ENCODE data around the gene LPP.

The LPP gene

DNA sequence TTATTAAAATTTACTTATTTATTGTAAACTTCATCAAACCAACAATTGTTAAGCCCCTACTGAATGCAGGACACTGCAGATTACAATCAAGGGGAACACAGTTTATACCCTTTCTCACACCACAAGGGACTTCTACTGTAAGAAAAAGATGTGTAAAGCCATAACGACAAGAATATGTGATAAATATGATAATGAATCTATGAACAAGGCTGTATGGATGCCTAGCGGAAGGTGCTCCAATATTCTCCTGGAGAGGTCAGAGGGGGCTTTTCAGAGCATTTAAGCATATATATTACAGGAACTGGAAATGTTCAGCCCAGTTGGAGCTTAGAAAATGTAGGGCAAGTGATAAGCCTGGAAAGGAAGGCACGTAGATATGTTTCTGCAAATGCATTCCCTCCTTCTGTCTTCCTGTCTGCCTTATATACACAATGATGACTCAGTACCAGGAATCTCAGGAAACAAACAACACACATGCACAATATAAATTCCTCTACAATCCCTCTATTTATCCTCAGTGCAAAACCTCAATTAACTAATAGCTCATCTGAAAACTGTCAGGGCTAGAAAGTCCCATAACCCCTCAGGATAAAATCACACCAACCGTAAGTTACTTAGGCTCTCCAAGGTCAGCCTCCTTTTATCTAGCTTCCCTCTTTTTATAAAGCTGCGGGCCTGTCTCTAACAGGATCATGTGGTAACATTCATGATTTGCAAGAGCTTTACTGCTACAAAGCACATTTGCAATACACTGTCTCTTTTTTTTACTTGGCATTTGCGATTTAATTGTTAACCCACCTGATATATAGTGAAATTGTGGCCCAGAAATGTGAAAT, 393.1 kb downstream of the LPP start:
- H3K36me3 ChIP-seq (ENCODE audit: insufficient read depth, low read length) = no peaks in the 10 kb centered on the region
- no peaks in the 10 kb centered on the region for H3K9me3 ChIP-seq (ENCODE audit: control insufficient read depth, insufficient read depth, low read length)
- H3K9ac ChIP-seq (ENCODE audit: low read depth, low read length) = no peak overlapping the region
- H3K4me1 ChIP-seq (ENCODE audit: insufficient read depth, low read length) = peaks cover 4% of the 10 kb centered on the region

DNA sequence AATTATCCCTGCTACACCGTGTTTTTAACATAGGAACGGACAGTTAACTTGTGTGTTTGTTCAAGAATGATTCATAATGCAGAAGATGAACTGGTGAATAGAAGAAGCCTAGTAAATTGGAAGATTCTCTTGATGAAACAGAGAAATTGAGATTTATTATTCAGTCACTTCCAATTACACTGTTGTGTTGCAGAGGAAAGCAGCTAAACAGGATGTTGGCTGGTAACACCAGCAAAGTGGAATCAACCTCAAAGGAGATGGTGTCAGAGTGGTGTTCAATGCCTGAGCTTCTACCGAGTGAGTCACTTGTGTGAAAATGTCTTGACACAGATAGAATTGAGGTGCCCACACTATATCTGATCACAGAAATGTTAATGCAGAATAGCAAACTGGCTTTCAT, 399.6 kb downstream of the LPP start:
- no peaks in the 10 kb centered on the region for H3K4me1 ChIP-seq (ENCODE audit: insufficient read depth, low read length)
- no peak overlapping the region for H3K9ac ChIP-seq (ENCODE audit: low read depth, low read length)
- H3K36me3 ChIP-seq (ENCODE audit: insufficient read depth, low read length) = no peaks in the 10 kb centered on the region
- H3K9me3 ChIP-seq (ENCODE audit: control insufficient read depth, insufficient read depth, low read length) = no peaks in the 10 kb centered on the region

DNA sequence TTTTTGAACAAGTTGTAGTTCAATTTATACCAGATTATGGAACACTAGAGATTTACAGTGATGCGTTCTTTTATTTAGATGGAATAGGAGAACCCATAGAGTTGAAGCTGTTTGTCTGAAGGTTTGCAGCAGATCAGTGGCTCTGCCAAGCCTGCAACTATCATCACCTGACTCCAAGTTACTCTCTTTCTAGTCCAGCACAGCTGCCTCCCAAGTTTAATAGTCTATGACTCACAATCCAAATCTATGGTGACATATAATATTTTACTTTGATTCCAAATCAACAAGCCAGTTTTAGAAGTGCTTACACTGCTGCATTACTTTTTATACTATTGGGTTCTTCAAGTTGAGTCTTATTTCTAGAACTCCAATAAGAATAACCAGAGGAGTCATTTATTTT, 400.4 kb downstream of the LPP start:
- Histone ChIP-seq H3K4me1 (ENCODE audit: insufficient read depth, low read length) (no peaks in the 10 kb centered on the region), H3K9ac (ENCODE audit: low read depth, low read length) (no peak overlapping the region), H3K36me3 (ENCODE audit: insufficient read depth, low read length) (no peaks in the 10 kb centered on the region), H3K9me3 (ENCODE audit: control insufficient read depth, insufficient read depth, low read length) (no peaks in the 10 kb centered on the region)

DNA sequence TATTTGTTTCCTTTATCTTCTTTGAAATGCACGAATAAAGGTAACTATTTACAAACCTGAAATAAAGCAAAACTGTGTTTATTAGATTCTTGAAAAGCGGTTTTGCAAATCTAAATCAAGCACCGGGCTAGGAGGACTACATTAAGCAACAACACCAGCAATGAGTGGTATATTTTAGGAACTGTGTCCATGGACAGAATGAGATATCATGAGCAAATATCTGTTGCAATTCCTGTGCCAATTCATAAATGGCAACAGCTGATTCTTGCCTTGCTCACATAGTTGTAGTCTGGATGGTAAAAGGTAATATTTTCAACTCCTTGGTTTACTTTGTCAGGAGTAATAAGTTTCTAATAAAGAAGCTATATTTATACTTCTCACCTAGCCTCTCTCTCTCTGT, 403.3 kb downstream of the LPP start:
- Histone ChIP-seq H3K4me1 (ENCODE audit: insufficient read depth, low read length) (no peaks in the 10 kb centered on the region), H3K36me3 (ENCODE audit: insufficient read depth, low read length) (no peaks in the 10 kb centered on the region), H3K9ac (ENCODE audit: low read depth, low read length) (no peak overlapping the region), H3K9me3 (ENCODE audit: control insufficient read depth, insufficient read depth, low read length) (no peaks in the 10 kb centered on the region)

DNA sequence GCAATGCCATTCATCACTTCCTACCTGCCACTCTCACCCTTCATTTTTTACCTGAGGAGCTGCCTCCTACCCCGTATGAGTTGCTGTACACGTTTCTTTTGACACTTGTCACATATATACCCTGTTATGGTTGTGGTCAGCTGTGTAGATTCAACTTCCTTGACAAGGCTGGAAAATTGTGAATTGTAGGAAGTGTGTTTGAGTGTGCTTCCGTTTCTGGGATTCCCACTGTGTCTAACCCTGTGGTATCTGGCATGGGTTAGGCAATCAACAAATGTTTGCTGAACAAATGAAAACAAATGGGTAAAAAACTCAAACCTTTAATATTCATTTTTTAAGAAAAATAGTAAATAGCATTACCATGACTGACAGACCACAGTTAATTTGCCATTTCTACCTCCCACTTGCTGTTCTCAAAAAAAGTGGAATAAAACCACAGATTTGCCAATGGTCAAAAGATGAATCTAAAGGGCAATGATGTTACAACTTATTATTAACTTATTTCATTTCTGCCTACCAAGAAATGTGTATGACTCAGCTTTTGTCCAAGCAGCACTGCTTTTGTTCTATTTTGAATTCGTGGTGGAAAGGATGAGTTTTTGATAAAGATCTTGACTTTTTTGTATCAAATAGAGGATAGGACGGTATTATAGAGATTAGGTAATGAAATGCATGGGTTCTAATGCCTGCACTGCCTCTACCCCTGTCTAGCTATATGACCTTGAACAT, 404.6 kb downstream of the LPP start:
- no peaks in the 10 kb centered on the region for H3K4me1 ChIP-seq (ENCODE audit: insufficient read depth, low read length)
- H3K9me3 ChIP-seq (ENCODE audit: control insufficient read depth, insufficient read depth, low read length) = no peaks in the 10 kb centered on the region
- H3K9ac ChIP-seq (ENCODE audit: low read depth, low read length) = no peak overlapping the region
- H3K36me3 ChIP-seq (ENCODE audit: insufficient read depth, low read length) = no peaks in the 10 kb centered on the region

DNA sequence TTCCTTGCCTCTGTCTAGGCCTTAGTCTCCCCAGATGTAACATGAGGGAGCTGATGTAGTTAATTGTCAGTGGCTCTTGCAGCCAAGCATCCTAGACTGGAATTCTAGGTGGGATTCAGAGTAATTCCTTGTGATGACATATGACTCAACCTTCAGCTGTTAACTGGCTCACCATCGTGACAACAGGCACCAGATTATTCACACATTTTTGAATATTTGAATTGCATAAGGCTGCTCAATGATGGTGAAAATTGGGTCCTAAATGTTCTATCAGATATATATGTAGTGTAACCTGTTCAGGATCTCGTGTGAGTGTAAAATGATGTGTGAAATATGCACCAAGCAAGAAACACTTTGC, 405.1 kb downstream of the LPP start:
- no peak overlapping the region for H3K9ac ChIP-seq (ENCODE audit: low read depth, low read length)
- no peaks in the 10 kb centered on the region for H3K4me1 ChIP-seq (ENCODE audit: insufficient read depth, low read length)
- H3K36me3 ChIP-seq (ENCODE audit: insufficient read depth, low read length) = no peaks in the 10 kb centered on the region
- no peaks in the 10 kb centered on the region for H3K9me3 ChIP-seq (ENCODE audit: control insufficient read depth, insufficient read depth, low read length)

DNA sequence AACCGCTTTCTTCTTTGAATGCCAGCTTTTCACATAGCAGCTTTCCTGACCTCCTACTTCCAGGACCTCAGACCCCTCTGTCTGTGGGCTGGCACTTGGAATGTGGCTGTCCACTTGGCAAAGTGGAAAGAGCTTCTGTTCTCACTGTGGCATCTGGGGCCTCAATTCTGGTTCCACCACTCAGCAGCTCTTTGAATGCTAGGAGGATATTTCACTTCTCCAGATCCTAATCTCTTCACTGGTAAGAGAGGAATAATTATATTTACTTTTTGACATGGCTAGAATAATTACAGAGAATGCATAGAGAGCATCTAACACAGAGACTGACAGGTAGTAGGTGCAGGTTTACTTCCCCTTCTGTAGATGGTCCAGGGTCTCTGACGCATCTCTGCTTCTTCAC, 405.9 kb downstream of the LPP start:
- no peaks in the 10 kb centered on the region for H3K4me1 ChIP-seq (ENCODE audit: insufficient read depth, low read length)
- H3K9ac ChIP-seq (ENCODE audit: low read depth, low read length) = no peak overlapping the region
- H3K36me3 ChIP-seq (ENCODE audit: insufficient read depth, low read length) = no peaks in the 10 kb centered on the region
- H3K9me3 ChIP-seq (ENCODE audit: control insufficient read depth, insufficient read depth, low read length) = no peaks in the 10 kb centered on the region

DNA sequence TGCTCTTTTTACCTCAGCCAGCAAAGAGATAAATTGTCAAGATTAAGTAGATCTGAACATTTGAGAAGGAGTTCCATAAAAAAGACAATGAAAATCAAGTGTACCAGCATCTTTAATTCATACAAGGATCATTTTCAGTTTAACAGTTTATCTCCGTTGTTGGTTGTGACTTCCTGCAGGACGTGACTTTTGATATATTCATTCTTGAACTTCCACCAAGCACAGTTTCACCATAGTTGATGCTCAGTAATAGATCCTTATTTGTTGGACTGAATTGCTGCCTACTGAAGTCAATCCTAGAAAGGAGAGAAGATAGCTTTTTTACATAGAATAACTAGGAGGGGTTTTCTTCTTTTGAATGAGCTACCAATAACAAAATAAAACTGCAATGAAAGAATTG, 408.2 kb downstream of the LPP start:
- Histone ChIP-seq H3K4me1 (ENCODE audit: insufficient read depth, low read length) (no peaks in the 10 kb centered on the region), H3K36me3 (ENCODE audit: insufficient read depth, low read length) (no peaks in the 10 kb centered on the region), H3K9me3 (ENCODE audit: control insufficient read depth, insufficient read depth, low read length) (no peaks in the 10 kb centered on the region), H3K9ac (ENCODE audit: low read depth, low read length) (no peak overlapping the region)

DNA sequence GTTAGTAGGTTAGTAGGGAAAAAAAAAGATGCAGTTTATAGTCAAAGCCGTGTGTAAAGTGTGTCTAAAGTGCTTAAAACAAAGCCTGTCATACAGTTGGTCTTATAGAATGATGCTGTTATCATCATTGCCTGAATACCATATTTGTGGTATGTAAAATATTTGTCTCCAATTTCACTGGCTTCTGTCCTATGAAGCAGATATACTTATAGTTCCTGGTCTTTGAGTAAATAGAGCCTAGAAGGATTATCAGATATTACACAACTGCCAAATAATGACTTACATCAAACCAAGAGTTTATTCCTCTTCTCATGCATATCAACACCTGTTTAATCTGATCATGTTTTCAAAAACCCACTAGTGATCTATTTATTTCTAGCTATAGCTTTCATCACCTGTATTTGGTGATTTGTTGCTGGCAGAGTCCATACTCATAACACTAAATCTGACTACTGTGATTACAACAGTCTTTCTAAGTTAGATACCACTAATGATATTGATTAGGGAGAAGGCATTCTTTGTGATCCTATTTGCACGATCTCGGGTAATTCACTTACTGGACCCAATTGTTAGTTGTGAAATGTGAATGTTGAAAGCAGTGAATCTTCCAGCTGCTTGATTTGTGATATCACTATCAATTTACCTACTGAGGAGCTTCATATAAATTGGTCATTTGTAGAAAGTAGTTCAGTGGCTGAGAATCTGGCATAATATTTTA, 413.7 kb downstream of the LPP start:
- H3K36me3 ChIP-seq (ENCODE audit: insufficient read depth, low read length) = no peaks in the 10 kb centered on the region
- no peaks in the 10 kb centered on the region for H3K4me1 ChIP-seq (ENCODE audit: insufficient read depth, low read length)
- no peaks in the 10 kb centered on the region for H3K9me3 ChIP-seq (ENCODE audit: control insufficient read depth, insufficient read depth, low read length)
- no peak overlapping the region for H3K9ac ChIP-seq (ENCODE audit: low read depth, low read length)

DNA sequence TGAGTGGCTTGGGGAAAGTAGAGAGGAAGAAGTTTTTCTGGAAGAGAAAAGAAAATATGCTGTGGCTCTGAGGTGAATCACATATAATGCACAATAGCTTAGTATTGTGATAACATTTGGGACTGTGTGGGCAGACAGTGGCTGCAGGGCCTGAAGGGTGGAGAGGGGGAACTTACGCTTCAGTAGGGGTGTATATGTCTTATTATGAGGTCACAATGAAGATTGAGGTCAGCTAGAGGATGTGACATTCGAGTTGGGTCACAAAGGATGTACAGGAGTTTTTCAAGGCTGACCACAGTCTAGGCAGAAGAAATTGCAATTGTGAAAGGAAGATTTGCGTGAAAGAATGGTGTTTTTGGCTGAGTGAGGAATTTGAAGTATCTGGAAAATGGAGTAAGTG, 414.8 kb downstream of the LPP start:
- Histone ChIP-seq H3K9me3 (ENCODE audit: control insufficient read depth, insufficient read depth, low read length) (no peaks in the 10 kb centered on the region), H3K36me3 (ENCODE audit: insufficient read depth, low read length) (no peaks in the 10 kb centered on the region), H3K9ac (ENCODE audit: low read depth, low read length) (no peak overlapping the region), H3K4me1 (ENCODE audit: insufficient read depth, low read length) (no peaks in the 10 kb centered on the region)

DNA sequence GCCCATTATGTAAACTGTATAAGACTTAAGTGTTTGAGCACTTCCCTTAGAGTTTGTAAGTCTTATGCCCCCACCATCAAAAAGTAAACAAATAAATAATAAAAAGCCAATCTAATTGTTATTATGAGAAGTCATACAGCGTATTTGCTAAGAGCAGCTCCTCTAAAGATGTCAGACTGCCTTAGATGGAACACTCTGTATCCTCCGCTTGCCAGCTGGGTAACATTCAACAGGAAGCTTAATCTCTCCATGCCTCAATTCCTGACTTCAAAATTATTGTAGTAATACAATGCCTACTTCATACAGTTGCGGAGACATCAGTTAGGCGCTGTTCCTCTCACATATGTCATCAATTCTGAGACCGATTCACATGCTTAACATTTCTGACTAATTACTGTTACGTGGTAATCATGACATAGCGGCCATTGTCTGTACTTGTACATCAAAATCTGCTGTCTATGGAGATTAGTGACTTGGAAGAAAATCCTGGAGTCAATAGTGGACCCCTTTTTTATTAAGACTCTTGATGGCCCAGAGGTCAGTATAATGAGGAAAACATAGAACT, 417.7 kb downstream of the LPP start:
- H3K9me3 ChIP-seq (ENCODE audit: control insufficient read depth, insufficient read depth, low read length) = no peaks in the 10 kb centered on the region
- H3K36me3 ChIP-seq (ENCODE audit: insufficient read depth, low read length) = no peaks in the 10 kb centered on the region
- peaks cover 4% of the 10 kb centered on the region; the same call in 1 of the 2 replicates for H3K4me1 ChIP-seq (ENCODE audit: insufficient read depth, low read length)
- H3K9ac ChIP-seq (ENCODE audit: low read depth, low read length) = no peak overlapping the region

DNA sequence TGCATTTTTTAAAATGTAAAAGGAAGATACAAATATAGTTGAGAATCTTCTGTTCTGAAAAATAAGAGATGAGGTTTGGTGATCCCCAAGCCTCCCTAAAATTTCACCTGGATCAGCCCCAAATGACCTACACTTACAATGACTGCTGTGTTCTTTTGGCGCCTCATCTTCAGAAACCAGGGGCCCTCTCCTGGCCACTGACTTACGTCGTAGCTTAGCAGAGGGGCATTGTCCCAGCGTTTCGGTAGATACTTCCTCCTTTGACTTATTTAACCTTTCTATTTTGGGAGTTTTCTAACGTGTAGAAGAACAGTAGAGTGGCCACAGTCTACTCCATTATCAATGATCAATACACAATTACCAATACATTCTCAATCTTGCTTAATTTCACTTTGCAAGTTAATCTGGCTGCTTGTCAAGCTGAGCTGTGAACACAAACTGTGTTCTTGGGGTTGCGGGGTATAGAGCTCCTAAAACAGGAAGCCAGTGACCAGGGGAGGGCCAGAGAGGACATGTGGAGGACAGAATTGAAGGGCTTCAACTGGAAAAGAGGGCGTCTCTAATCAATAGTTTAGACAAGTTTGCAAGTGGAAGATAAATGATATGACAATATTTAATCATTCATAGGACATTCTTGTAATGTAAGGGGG, 419.5 kb downstream of the LPP start:
- Histone ChIP-seq H3K9ac (ENCODE audit: low read depth, low read length) (no peak overlapping the region), H3K9me3 (ENCODE audit: control insufficient read depth, insufficient read depth, low read length) (no peaks in the 10 kb centered on the region), H3K4me1 (ENCODE audit: insufficient read depth, low read length) (peaks cover 4% of the 10 kb centered on the region; the same call in 1 of the 2 replicates), H3K36me3 (ENCODE audit: insufficient read depth, low read length) (no peaks in the 10 kb centered on the region)

DNA sequence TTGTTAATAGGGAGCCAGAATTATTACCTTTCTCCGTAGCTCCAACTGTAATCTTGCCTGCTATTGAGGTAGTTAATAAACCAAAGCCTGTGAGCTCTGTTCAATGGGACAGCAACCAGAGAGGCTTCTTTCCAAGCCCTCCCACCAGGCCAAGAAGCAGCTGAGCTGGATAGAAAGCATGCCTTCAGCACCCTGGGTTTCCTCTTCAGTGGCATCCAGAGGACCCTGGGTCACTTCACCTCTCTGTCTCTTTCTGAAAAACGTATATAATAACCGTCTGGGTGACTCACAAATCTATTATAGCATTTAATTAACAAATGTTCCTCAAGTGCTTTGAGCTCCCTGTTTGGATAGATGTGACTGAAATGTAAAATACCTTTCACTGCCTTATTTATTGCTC, 420.0 kb downstream of the LPP start:
- Histone ChIP-seq H3K4me1 (ENCODE audit: insufficient read depth, low read length) (peaks cover 4% of the 10 kb centered on the region; the same call in 1 of the 2 replicates), H3K9ac (ENCODE audit: low read depth, low read length) (no peak overlapping the region), H3K9me3 (ENCODE audit: control insufficient read depth, insufficient read depth, low read length) (no peaks in the 10 kb centered on the region), H3K36me3 (ENCODE audit: insufficient read depth, low read length) (no peaks in the 10 kb centered on the region)

DNA sequence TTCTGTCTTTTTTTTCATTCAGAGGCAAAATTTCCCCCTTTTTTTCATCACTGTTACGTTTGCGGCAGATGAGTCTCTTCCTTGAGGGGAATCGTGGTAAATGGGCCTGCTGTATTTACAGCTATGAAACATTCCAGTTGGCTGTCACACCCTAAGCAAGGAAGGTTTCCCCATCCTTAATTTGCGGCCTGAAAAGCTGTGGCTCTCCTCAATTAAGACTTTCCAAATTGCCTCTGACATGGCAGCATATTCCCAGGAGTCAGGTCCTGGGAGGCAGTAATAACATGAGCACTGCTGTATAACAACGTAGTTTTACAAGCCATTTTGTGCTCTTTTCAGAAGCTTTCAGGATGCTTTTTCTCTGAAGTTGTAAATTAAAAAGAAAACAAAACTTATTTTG, 420.9 kb downstream of the LPP start:
- no peaks in the 10 kb centered on the region for H3K36me3 ChIP-seq (ENCODE audit: insufficient read depth, low read length)
- H3K9ac ChIP-seq (ENCODE audit: low read depth, low read length) = no peak overlapping the region
- H3K9me3 ChIP-seq (ENCODE audit: control insufficient read depth, insufficient read depth, low read length) = no peaks in the 10 kb centered on the region
- H3K4me1 ChIP-seq (ENCODE audit: insufficient read depth, low read length) = peaks cover 4% of the 10 kb centered on the region; the same call in 1 of the 2 replicates
